K562 (cell line): ENCODE data around the gene ADGRF5. TPM values are rescaled to one million over a fixed set of nuclear protein-coding genes. Genes with fewer than 3 reads are reported as not detected.

Experiments
- ATAC-seq: fragments of 200-7000 bp; cut with Tn5 transposase; 3 replicates; pipeline ENCODE4 v1.9.1; 2020; ENCODE audit warnings: moderate library complexity
- BruUV-seq: library from RNA; stranded (reverse); fragments of 400-500 nt; replicated peaks from 2 replicates; lab custom pipeline; 2021; lab: Mats Ljungman, UMichigan
- CTCF ChIA-PET: fragments of 300-600 bp; formaldehyde crosslinking; extraction: SDS; loops from one replicate; lab custom pipeline; 2021; ENCODE audit warnings: low intra/inter-chr PET ratio; lab: Yijun Ruan, JAX
- POLR2A ChIA-PET: fragments of 300-600, 350-650 bp; sonication (Branson Sonifier 250); formaldehyde crosslinking; extraction: SDS; loops from one replicate; lab custom pipeline; 2021; ENCODE audit warnings: antibody characterized with exemption, inconsistent platforms; lab: Yijun Ruan, JAX
- DNase-seq, 4 experiments: peaks; one replicate each; pipeline versions ENCODE4 v3.0.0 to v3.0.0-alpha.2; 2011 to 2018; ENCODE audit warnings: low spot score in 3 of 4, mixed read lengths in 3 of 4; ENCODE audit errors: extremely low read depth in 1 of 4
- FAIRE-seq: peaks from 2 replicates; lab custom pipeline; 2011; peaks lifted over from hg19 to GRCh38; lab: Jason Lieb, UNC
- H2AFZ ChIP-seq: 2 replicates; pipeline ENCODE4 v1.6.0; 2011; ENCODE audit warnings: low read depth, low read length, control low read depth, inconsistent platforms
- H3K27ac ChIP-seq: fragments of 200-600 bp; 3 replicates; pipeline ENCODE4 v1.8.0; 2011; ENCODE audit warnings: low read depth, mild to moderate bottlenecking, control low read depth, inconsistent platforms, low read length, moderate library complexity, mixed read lengths; ENCODE audit errors: extremely low read depth
- H3K27me3 ChIP-seq, 2 experiments: fragments of 300-600 bp in 1 of 2; 2 replicates in 1 of 2; 3 replicates in 1 of 2; pipeline versions ENCODE4 v1.6.0 to v1.8.0; 2011; ENCODE audit warnings: inconsistent platforms in 2 of 2, low read length in 2 of 2, mild to moderate bottlenecking in 1 of 2, mixed read lengths in 1 of 2, moderate library complexity in 1 of 2; ENCODE audit not compliant: control insufficient read depth in 2 of 2, insufficient read depth in 2 of 2
- H3K36me3 ChIP-seq: fragments of 300-600 bp; 3 replicates; pipeline ENCODE4 v1.8.0; 2011; ENCODE audit warnings: mild to moderate bottlenecking, low read length, inconsistent platforms; ENCODE audit not compliant: control insufficient read depth, insufficient read depth
- H3K4me1 ChIP-seq, 2 experiments: fragments of 200-600 bp in 1 of 2; replicated peaks in 1 of 2; 2 replicates in 1 of 2; 3 replicates in 1 of 2; pipeline versions ENCODE4 v1.5.1 to v1.8.0; 2011; ENCODE audit warnings: inconsistent platforms in 2 of 2, low read length in 2 of 2, mild to moderate bottlenecking in 1 of 2, mixed read lengths in 1 of 2, moderate library complexity in 1 of 2; ENCODE audit not compliant: control insufficient read depth in 2 of 2, insufficient read depth in 2 of 2
- H3K4me2 ChIP-seq: 2 replicates; pipeline ENCODE4 v1.6.1; 2011; ENCODE audit warnings: low read length, control low read depth, inconsistent platforms, mixed read lengths; ENCODE audit not compliant: insufficient read depth
- H3K4me3 ChIP-seq: fragments of 200-600 bp; sonication (generic), shearing (Covaris generic); 2 replicates; pipeline ENCODE4 v1.5.1; 2016; ENCODE audit warnings: control low read depth, inconsistent platforms
- H3K79me2 ChIP-seq: fragments of 200-600 bp; 3 replicates; pipeline ENCODE4 v1.8.0; 2011; ENCODE audit warnings: low read length, inconsistent platforms; ENCODE audit not compliant: control insufficient read depth, insufficient read depth
- H3K9ac ChIP-seq, 2 experiments: 2 replicates each; pipeline versions ENCODE4 v1.6.0 to v1.6.1; 2011; ENCODE audit warnings: low read depth in 2 of 2, low read length in 2 of 2, control low read depth in 1 of 2, inconsistent platforms in 1 of 2, mild to moderate bottlenecking in 1 of 2, mixed read lengths in 1 of 2; ENCODE audit not compliant: insufficient read depth in 1 of 2
- H3K9me1 ChIP-seq: one replicate; pipeline ENCODE4 v1.6.0; 2011; ENCODE audit warnings: inconsistent platforms, mild to moderate bottlenecking, low read length, moderate library complexity; ENCODE audit not compliant: control insufficient read depth, insufficient read depth
- H3K9me3 ChIP-seq: replicated peaks from 2 replicates; pipeline ENCODE4 v1.5.1; 2011; ENCODE audit warnings: low read depth, low read length, inconsistent platforms; ENCODE audit not compliant: control insufficient read depth, insufficient read depth
- H4K20me1 ChIP-seq: replicated peaks from 2 replicates; pipeline ENCODE4 v1.6.1; 2011; ENCODE audit warnings: low read length, inconsistent platforms, mixed read lengths; ENCODE audit not compliant: control insufficient read depth, insufficient read depth
- CREB5 ChIP-seq: fragments of 250-450 bp; sonication (Bioruptor Pico); IDR thresholded peaks from 2 replicates; pipeline ENCODE4 v1.5.0; 2020; ENCODE audit warnings: mild to moderate bottlenecking
- FOXA3 ChIP-seq, 2 experiments: fragments of 450-650 bp in 1 of 2; sonication (generic) in 1 of 2; formaldehyde crosslinking; IDR thresholded peaks in 1 of 2; conservative IDR thresholded peaks in 1 of 2; 2 replicates each; pipeline versions ENCODE4 v1.4.0 to v1.8.0; 2020 to 2022; ENCODE audit warnings: mild to moderate bottlenecking in 2 of 2, missing genetic modification reagents in 1 of 2
- FOXK1 ChIP-seq: sonication (generic); formaldehyde crosslinking; IDR thresholded peaks from 2 replicates; pipeline ENCODE4 v1.8.0; 2022; ENCODE audit warnings: missing genetic modification reagents, mild to moderate bottlenecking, borderline replicate concordance
- GATA2 ChIP-seq: sonication (generic); formaldehyde crosslinking; IDR thresholded peaks from 2 replicates; pipeline ENCODE4 v1.4.0; 2020; ENCODE audit warnings: mild to moderate bottlenecking, missing genetic modification reagents
- HSF4 ChIP-seq: fragments of 250-450 bp; sonication (Bioruptor Pico); IDR thresholded peaks from 2 replicates; pipeline ENCODE4 v2.1.2; 2022; ENCODE audit warnings: mild to moderate bottlenecking, moderate library complexity, borderline replicate concordance
- MLLT1 ChIP-seq, 2 experiments: fragments of 450-650 bp; IDR thresholded peaks; 2 replicates each; pipeline ENCODE4 v1.6.1; 2016
- RAD21 ChIP-seq, 2 experiments: fragments of 250-450 bp in 1 of 2; fragments of 450-650 bp in 1 of 2; sonication (Bioruptor Pico) in 1 of 2; formaldehyde crosslinking in 1 of 2; IDR thresholded peaks in 1 of 2; conservative IDR thresholded peaks in 1 of 2; 2 replicates each; pipeline versions ENCODE4 v1.4.0 to v1.8.0; 2020 to 2022; ENCODE audit warnings: mild to moderate bottlenecking in 2 of 2, moderate library complexity in 1 of 2
- TEAD4 ChIP-seq, 2 experiments: sonication (generic) in 1 of 2; formaldehyde crosslinking in 1 of 2; IDR thresholded peaks; 2 replicates each; pipeline versions ENCODE4 v1.6.1 to v1.8.0; 2012 to 2022; ENCODE audit warnings: borderline replicate concordance in 1 of 2, inconsistent platforms in 1 of 2, low read length in 1 of 2, mild to moderate bottlenecking in 1 of 2, missing genetic modification reagents in 1 of 2
- ZBTB1 ChIP-seq: sonication (generic); formaldehyde crosslinking; IDR thresholded peaks from 2 replicates; pipeline ENCODE4 v1.8.1; 2023; ENCODE audit warnings: missing genetic modification reagents, low read depth, mild to moderate bottlenecking, borderline replicate concordance
- ZC3H4 ChIP-seq: sonication (generic); formaldehyde crosslinking; IDR thresholded peaks from 2 replicates; pipeline ENCODE4 v1.9.0; 2021; ENCODE audit warnings: missing genetic modification reagents, borderline replicate concordance
- WGBS: fragments of 100-300 bp; shearing (Covaris generic); methylation state at CpG from one replicate; pipeline ENCODE4 v1.1.6; 2016; ENCODE audit warnings: low coverage, mixed read lengths; ENCODE audit not compliant: insufficient coverage; ENCODE audit errors: missing lambda C conversion rate; 5-methylcytosine and 5-hydroxymethylcytosine counted together
- in situ Hi-C: fragments of 300-500 bp; cut with MboI; formaldehyde crosslinking; loops from 4 replicates; pipeline ENCODE4 v1.15.0; 2018; ENCODE audit warnings: inconsistent platforms, mixed read lengths
- intact Hi-C: fragments of 100-400 bp; cut with micrococcal nuclease; formaldehyde crosslinking; loops from 2 replicates; pipeline ENCODE4 v1.14.2; 2022
- polyA plus RNA-seq, 8 experiments: library from polyadenylated mRNA; depleted of rRNA in 4 of 8; stranded (reverse) in 5 of 8; unstranded in 3 of 8; fragments of >200 nt; fragmentation: Nextera tagmentation in 2 of 8; fragmentation: Illumina TruSeq in 1 of 8; extraction: Ambion mirVana in 2 of 8; extraction: Trizol in 1 of 8; gene quantifications; 2 replicates each; pipeline versions ENCODE4 v1.2.1 to v1.2.3, GENCODE V29; 2011 to 2014; ENCODE audit warnings: inconsistent platforms in 1 of 8, missing spikeins in 1 of 8
- total RNA-seq, 7 experiments: library from RNA; depleted of rRNA in 6 of 7; stranded (reverse); fragments of >200 nt in 6 of 7; fragmentation: Illumina TruSeq in 2 of 7; extraction: Trizol in 2 of 7; gene quantifications; 2 replicates each; pipeline versions ENCODE4 v1.2.1 to v1.2.3, GENCODE V29; 2011 to 2021; ENCODE audit warnings: low replicate concordance in 1 of 7
- TF ChIP-seq, protein P1 (sequence below): sonication (generic); formaldehyde crosslinking; IDR thresholded peaks from 2 replicates; pipeline ENCODE4 v1.5.0; 2020; ENCODE audit warnings: missing genetic modification reagents

The ADGRF5 gene
- total and polyA plus RNA-seq, 9 of the 15 experiments (the other 6 are each of a cell fraction or from before 2014, with no cell fraction given): 0.07 TPM; not detected in 8

- TF ChIP-seq MLLT1 (IDR thresholded peaks at IDR 0.05): no peak
- no peak for TF ChIP-seq GATA2 (CRISPR knock-in tag)
- no peak for TF ChIP-seq HSF4
- no peak for TF ChIP-seq FOXK1 (CRISPR knock-in tag)
- TF ChIP-seq ZBTB1 (CRISPR knock-in tag): no peak
- TF ChIP-seq RAD21 (CRISPR knock-in tag; conservative IDR thresholded peaks at IDR 0.05 in 1 of 2, IDR thresholded peaks at IDR 0.05 in 1 of 2): no peak
- TF ChIP-seq FOXA3 (CRISPR knock-in tag; conservative IDR thresholded peaks at IDR 0.05 in 1 of 2, IDR thresholded peaks at IDR 0.05 in 1 of 2): no peak
Observed at GRCh38 chr6:46849361-46849690, 72.4 kb downstream of the ADGRF5 start (continued).

DNA sequence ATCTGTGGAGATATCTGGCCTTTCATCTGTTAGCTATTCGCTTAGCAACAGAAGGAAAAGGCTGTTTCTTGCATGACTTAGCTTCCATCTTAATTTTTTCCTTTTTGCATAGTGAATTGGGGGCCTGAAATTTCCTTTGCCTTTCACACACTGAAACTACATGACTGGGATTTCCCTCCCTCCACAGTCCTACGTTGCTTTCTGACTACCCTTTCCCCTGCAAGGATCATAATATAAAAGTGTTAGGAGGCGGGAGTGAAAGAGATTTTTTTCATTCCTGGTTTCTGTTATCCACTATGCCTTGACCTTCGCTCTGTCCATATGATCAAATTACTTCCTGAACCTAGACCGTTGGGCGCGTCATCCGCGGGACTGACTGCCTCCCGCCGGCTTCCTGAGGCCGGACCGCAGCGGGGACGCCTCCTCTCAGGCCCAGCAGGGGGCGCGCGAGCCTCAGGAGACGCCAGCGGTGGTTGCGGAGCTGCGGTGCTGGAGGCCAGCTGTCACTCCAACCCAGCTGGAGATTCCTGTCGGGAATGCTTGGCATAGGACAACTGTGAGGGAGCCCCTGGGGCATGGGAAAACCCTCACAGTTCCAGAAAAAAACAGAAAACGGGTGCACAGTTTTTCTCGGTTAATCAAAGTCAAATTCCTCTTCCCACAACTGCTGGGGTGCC is 72.9 kb downstream of the ADGRF5 start:
- Histone ChIP-seq H3K9ac (no peak overlapping the region), H3K27me3 (peaks cover 0 to 5% of the 10 kb centered on the region in 2 experiments; a peak in 1 of 5 replicates), H3K27ac (no peak overlapping the region), H3K4me1 (peaks cover 0 to 5% of the 10 kb centered on the region in 2 experiments; a peak in 2 of 5 replicates), H3K4me3 (no peak overlapping the region), H2AFZ (peak overlapping the region; percentile 82), H4K20me1 (no peaks in the 10 kb centered on the region), H3K36me3 (no peaks in the 10 kb centered on the region), H3K79me2 (no peaks in the 10 kb centered on the region), H3K9me3 (no peaks in the 10 kb centered on the region), H3K9me1 (no peaks in the 10 kb centered on the region), H3K4me2 (peak overlapping the region; percentile 39)
- no TSS peak for BruUV-seq
- in situ Hi-C loops: loop anchor here (10.0 kb wide), 1 partner anchor 466 kb away; no protein-coding TSS in a partner anchor
- CTCF ChIA-PET: interaction anchor here (0.7 to 1.5 kb wide), 2 partner anchors 142 to 201 kb away, joined by 4 to 5 read pairs; no protein-coding TSS in a partner anchor
- peak; percentile 75 to 87 (median 80) for DNase-seq
- intact Hi-C loops: loop anchor here (1.0 to 2.0 kb wide), 3 partner anchors 142 to 462 kb away; no protein-coding TSS in a partner anchor
- POLR2A ChIA-PET: interaction anchor here (0.7 to 1.1 kb wide), 4 partner anchors 22 to 586 kb away, joined by 3 read pairs; no protein-coding TSS in a partner anchor
- FAIRE-seq: peak; percentile 29
- ATAC-seq: peak; percentile 100
- 4% methylated on average over 25 of the region's 25 CpGs for WGBS
- TF ChIP-seq TEAD4 (IDR thresholded peaks at IDR 0.05; ENCODE audit: low read length): no peak
- no peak for TF ChIP-seq TEAD4 (CRISPR knock-in tag; IDR thresholded peaks at IDR 0.05; ENCODE audit: borderline replicate concordance)
- no peak for TF ChIP-seq CREB5
- TF ChIP-seq ZC3H4: no peak
- TF ChIP-seq, protein P1, sequence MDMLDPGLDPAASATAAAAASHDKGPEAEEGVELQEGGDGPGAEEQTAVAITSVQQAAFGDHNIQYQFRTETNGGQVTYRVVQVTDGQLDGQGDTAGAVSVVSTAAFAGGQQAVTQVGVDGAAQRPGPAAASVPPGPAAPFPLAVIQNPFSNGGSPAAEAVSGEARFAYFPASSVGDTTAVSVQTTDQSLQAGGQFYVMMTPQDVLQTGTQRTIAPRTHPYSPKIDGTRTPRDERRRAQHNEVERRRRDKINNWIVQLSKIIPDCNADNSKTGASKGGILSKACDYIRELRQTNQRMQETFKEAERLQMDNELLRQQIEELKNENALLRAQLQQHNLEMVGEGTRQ (CRISPR knock-in tag): no peak
